ENCODE data around the gene VAPA. TPM values are rescaled to one million over a fixed set of nuclear protein-coding genes. Genes with fewer than 3 reads are reported as not detected.

Gene VAPA
- total RNA-seq, 2 experiments from 2014 or later, result 146 to 152 TPM

DNA sequence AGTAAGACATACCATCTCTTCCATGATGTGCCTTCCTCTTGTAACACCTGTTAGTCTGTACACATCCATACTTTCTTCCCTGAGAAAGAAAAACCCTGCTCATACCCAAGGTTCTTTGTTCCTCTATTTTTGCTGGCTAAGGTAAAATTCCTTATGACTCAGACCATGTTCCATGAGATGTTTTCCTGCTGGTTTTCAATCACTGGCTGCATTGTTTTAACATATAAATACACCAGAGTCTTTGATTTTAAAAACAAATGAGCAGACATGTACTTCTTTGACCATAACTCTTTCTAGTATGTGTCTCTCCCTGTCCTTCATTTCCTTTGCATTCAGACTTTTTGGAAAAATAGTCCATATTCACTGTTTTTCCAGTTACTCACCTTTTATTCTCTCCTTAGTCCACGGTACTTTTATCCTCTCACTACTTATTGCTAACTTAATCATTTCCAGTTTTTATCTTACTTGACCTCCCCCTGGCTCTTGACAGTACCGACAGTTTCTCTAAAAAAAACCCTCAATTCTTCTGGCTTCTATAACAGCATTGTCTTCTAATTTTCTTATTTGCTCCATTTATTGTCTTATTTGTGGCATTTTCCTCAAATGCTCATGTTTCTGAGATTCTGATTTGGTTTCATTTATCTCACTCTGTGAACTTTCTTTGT, 4.3 kb downstream of the VAPA start:
- Mint-ChIP-seq H3K9me3 (no peaks in the 10 kb centered on the region), H3K4me1 (ENCODE audit: low read depth) (peaks cover 29% of the 10 kb centered on the region), H3K4me3 (no peak overlapping the region), H3K27me3 (no peaks in the 10 kb centered on the region), H3K36me3 (ENCODE audit: low read depth) (peaks cover 6% of the 10 kb centered on the region), H3K27ac (no peak overlapping the region)
- intact Hi-C loops (cut with micrococcal nuclease), result no loop called here
- ATAC-seq, result no peak
- ChIA-PET CTCF (no interaction called here), POLR2A (no interaction called here)
- TF ChIP-seq, protein P1, sequence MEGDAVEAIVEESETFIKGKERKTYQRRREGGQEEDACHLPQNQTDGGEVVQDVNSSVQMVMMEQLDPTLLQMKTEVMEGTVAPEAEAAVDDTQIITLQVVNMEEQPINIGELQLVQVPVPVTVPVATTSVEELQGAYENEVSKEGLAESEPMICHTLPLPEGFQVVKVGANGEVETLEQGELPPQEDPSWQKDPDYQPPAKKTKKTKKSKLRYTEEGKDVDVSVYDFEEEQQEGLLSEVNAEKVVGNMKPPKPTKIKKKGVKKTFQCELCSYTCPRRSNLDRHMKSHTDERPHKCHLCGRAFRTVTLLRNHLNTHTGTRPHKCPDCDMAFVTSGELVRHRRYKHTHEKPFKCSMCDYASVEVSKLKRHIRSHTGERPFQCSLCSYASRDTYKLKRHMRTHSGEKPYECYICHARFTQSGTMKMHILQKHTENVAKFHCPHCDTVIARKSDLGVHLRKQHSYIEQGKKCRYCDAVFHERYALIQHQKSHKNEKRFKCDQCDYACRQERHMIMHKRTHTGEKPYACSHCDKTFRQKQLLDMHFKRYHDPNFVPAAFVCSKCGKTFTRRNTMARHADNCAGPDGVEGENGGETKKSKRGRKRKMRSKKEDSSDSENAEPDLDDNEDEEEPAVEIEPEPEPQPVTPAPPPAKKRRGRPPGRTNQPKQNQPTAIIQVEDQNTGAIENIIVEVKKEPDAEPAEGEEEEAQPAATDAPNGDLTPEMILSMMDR (IDR thresholded peaks at IDR 0.05), result no peak
- no peak for DNase-seq

DNA sequence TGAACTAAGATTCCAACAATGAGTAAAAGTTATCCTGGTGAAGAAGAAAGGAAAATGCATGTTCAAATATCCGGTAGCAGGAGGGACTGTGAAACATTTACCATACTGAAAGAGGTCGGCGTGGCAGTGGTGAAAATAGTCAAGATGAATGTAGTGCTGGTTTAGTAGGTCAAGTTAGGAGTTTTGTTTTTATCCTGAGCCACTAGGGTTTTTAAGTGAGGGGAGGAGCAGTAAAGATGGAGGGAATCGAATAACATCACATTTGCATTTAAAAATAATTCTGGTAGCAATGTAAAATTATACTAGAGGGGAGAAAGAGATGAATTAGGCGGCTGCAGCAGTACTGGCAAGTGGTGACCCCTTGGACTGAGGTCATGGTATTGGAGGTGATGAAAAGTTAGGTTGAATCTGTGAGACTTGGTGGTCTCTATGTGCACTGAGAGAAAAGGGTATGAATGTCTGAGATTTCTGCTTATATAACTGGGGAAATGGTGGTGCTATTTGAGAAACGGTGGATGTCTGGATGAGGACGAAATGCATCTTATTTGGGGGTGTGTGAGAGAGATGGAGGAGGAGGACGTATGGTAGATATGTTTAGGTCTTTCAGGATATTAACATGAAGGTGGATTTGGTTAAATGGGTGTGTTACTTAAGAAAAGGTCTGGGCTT, 5.9 kb downstream of the VAPA start:
- Mint-ChIP-seq H3K4me3 (no peak overlapping the region), H3K27me3 (no peaks in the 10 kb centered on the region), H3K4me1 (ENCODE audit: low read depth) (peaks cover 40% of the 10 kb centered on the region), H3K9me3 (no peaks in the 10 kb centered on the region), H3K36me3 (ENCODE audit: low read depth) (peaks cover 10% of the 10 kb centered on the region), H3K27ac (no peak overlapping the region)
- ChIA-PET CTCF (no interaction called here), POLR2A (interaction anchor here (0.6 kb wide), 1 partner anchor 338 kb away, joined by 3 read pairs; no protein-coding TSS in a partner anchor)
- DNase-seq (peak; percentile 25), ATAC-seq (no peak)
- intact Hi-C loops (cut with micrococcal nuclease), result no loop called here
- TF ChIP-seq, protein P1 (IDR thresholded peaks at IDR 0.05), result no peak

DNA sequence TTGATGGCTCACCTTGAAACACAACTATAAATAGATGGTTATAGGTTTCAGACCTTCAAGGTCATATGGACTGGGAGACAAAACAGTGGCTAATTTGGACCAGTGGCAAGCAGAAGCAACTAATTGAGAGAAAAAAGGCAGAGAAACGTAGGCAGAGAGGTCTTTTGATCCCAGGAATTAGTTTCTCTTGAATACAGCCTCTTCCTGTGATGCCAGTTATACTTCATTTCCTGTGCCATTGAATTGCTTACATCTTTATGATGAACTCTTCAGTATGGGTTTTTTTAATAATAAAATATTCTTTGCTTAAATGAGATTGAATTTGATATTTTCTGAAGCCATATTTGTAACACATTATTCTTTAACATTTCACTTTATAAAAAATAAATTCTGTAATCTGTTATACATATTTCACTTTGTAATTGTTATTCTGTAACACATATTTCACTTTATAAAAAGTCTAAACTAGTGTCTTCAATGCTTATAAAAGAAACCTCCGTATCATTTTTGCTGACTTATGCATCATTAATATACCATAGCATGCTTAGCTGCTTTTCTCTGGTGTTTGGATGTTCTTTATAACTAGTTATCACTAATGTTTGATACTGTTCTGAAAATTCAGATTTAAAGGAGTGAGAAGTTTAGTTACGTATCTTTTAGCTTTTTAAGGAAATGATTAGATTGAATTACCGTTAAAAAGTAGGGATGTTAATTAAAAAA, 8.9 kb downstream of the VAPA start:
- ATAC-seq (no peak), DNase-seq (no peak)
- Mint-ChIP-seq H3K9me3 (no peaks in the 10 kb centered on the region), H3K4me1 (ENCODE audit: low read depth) (peaks cover 52% of the 10 kb centered on the region), H3K27me3 (no peaks in the 10 kb centered on the region), H3K27ac (peak overlapping the region; percentile 60), H3K4me3 (no peak overlapping the region), H3K36me3 (ENCODE audit: low read depth) (peaks cover 6% of the 10 kb centered on the region)
- intact Hi-C loops (cut with micrococcal nuclease), result no loop called here
- TF ChIP-seq, protein P1 (IDR thresholded peaks at IDR 0.05), result no peak
- ChIA-PET CTCF (interaction anchor here (0.5 kb wide), 1 partner anchor 461 kb away, joined by 3 read pairs; no protein-coding TSS in a partner anchor), POLR2A (interaction anchor here (1.1 kb wide), 1 partner anchor 8 kb away, joined by 4 read pairs; no protein-coding TSS in a partner anchor)

DNA sequence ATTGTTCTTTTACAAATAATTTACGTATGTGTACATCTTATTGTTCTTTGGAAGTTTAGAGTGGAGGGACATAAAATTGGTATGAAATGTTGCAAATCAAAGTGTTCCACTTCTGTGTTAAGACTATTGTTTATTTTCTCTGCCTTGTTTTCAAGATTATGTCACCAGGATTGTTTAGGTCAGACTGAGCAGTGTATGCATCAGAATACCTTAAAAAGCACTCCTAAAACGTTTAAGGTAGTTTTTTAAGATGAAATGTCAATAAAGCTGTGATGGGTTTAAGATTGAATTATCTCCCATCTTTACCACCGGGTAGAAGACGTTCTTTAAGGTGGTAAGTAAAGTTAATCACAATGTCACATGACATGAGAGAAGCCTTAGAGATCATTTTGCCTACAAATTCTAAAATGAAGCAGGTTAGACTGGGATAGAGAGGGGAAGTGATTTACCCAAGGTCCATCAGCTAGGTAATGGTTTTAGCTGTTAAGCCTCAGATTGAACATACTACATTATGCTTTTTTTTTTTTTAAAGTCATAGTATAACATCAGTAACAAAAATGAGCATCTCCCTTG, 10.6 kb downstream of the VAPA start:
- TF ChIP-seq, protein P1 (IDR thresholded peaks at IDR 0.05), result no peak
- ChIA-PET CTCF (interaction anchor here (1.2 kb wide), 1 partner anchor 14 kb away, joined by 3 read pairs; no protein-coding TSS in a partner anchor), POLR2A (no interaction called here)
- H3K9me3 Mint-ChIP-seq, result no peaks in the 10 kb centered on the region
- H3K4me1 Mint-ChIP-seq (ENCODE audit: low read depth), result peaks cover 67% of the 10 kb centered on the region
- no peak overlapping the region for H3K4me3 Mint-ChIP-seq
- no peak for DNase-seq
- H3K36me3 Mint-ChIP-seq (ENCODE audit: low read depth), result peaks cover 6% of the 10 kb centered on the region
- no peaks in the 10 kb centered on the region for H3K27me3 Mint-ChIP-seq
- intact Hi-C loops (cut with micrococcal nuclease), result no loop called here
- peak overlapping the region; percentile 13 for H3K27ac Mint-ChIP-seq
- ATAC-seq, result no peak

Data from activated CD8-positive, alpha-beta T cell treated with anti-CD3 and anti-CD28 coated beads for 36 hours (primary cell).